Measurements from ENCODE around the gene ERF.
A peak's percentile ranks its signal among the peaks of the same experiment; 100 is the strongest.
"Not testable (repeated sequence)": the region's sequence is repeated elsewhere in the genome, so short reads cannot be mapped to it uniquely, and the experiment has no call there.

ERF gene

DNA sequence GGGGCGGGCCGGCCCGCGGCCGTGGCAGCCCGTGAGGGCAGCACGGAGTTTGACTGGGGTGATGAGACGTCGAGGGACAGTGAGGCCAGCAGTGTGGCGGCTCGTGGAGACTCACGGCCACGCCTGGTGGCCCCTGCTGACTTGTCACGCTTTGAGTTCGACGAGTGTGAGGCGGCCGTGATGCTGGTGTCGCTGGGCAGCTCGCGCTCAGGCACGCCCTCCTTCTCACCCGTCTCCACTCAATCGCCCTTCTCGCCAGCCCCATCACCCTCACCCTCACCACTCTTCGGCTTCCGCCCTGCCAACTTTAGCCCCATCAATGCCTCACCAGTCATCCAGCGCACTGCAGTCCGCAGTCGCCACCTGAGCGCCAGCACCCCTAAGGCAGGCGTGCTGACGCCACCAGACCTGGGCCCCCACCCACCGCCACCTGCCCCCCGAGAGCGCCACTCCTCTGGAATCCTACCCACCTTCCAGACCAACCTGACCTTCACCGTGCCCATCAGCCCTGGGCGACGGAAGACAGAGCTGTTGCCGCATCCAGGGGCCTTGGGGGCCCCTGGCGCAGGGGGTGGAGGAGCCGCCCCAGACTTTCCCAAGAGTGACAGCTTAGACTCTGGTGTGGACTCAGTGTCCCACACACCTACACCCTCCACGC, 18.6 kb upstream of the ERF start:
- no peak for DNase-seq

- no peak for DNase-seq
Measured at GRCh38 chr19:42272989-42273406, 18.1 kb upstream of the ERF start.

GRCh38 chr19:42272535-42272897, 17.6 kb upstream of the ERF start:
- no peak for DNase-seq

DNA sequence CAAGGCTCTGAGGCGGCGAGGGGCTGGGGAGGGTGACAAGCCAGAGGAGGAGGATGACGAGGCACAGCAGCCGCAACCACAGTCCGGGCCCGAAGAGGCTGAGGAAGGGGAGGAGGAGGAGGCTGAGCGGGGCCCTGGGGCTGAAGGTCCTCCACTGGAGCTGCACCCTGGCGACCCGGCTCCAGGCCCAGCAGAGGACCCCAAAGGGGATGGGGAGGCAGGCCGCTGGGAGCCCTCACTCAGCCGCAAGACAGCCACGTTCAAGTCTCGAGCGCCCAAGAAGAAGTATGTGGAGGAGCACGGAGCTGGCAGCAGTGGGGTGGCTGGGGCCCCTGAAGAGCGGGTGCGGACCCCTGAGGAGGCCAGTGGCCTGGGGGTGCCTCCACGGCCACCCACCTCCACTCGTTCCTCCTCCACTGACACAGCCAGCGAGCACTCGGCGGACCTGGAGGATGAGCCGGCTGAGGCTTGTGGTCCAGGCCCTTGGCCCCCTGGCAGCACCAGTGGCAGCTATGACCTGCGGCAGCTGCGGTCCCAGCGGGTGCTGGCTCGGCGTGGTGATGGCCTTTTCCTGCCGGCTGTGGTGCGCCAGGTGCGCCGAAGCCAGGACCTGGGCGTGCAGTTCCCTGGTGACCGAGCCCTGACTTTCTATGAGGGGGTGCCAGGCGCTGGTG, 17.1 kb upstream of the ERF start:
- no peak for DNase-seq

- DNase-seq = no peak
Measured at GRCh38 chr19:42271045-42271419, 16.1 kb upstream of the ERF start.

- DNase-seq = no peak
Measured at GRCh38 chr19:42270346-42271044, 15.6 kb upstream of the ERF start.

- no peak for DNase-seq
Measured at GRCh38 chr19:42269478-42270345, 14.8 kb upstream of the ERF start.

DNA sequence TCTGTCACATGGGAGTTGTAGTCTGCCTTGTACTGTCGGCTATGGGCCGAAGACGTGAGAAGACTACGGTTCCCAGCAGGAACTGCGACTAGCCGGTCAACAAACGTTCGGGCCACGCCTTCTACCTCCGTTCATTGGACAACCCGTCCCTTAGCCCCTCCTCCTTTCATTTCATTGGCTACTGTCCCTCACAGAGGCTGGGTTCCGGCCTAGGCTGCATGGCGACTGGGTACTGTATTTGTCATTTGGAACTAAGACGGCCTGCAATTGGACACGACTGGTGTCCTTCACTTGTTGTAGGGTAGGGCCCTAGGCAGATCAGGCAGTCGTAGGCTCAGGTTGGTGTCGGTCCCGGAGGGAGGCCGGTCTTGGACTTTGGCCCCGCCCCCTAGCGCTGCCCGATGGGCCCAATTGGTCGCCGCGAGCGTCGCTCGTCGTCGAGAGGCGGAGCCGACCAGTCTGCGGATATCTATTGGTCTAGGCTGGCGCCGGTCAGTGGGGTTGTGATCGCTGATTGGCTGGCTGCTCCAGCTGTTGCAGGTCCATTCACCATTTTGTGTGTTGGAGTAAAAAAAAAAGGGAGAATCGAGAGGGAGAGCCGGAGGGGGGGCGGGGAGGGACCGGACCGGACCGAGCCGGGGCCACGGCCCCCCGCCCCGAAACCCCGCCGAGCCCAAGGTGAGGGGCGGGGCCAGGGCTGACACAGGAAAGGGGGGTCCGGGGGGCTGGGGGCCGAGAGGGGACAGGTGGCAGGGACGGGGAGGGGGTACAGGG, 14.0 kb upstream of the ERF start, which contains the start of gene CIC:
Gene CIC, plus strand, starts transcription at position 549 of the 774 bp plus-strand sequence. CDS start 2,532 bp downstream, outside the sequence.
- DNase-seq = peak; percentile 99

DNA sequence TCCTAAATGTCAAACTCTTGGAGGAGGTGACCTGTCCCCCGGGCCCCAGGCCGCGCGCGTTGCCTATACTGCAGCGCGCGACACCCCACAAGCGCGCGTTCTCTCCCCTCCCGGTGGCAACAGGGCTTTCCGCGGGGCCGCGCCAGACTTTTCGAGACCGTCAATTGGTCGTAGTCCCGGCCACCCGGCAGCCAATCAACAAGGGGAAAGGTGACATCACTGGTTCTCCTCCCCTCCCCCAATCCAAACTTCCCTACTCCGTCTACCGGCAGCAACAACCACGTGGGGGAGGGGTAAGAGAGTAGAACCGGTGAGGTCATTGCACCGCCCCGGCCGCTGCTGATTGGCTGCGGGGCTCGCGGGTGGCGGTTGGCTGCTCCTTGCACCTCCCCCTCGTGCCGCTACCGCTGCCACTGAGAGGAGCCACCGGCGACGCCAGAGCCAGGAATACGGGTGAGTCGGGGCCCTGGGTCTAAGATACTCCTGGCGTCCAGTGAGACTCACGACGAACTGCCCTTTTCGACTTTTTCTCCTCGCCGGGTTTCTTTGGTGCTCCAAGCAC, 13.3 kb upstream of the ERF start:
- DNase-seq = peak; percentile 97

DNA sequence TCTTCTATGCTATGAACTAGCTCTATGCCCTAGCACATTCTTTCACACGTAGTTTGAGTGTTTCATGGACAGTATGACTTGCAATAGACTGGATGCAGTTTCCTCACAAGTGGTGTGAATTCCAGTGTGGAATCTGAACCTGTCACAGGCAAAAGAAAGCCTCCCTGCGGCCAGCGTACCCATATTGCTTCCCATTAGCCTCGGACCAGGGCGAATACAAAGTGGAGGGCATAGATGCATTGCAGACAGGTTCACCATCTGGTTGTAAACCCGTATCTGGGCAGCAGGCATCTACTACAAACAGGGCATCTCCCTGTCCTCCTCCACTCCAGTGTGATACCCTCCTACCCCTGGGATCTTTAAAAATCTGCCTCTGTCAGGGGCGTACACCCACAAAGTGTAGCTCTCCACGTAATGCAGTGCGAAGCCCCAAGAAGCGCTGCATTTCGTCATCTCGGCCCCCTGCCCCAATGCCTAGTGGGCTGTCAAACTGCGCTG, 12.8 kb upstream of the ERF start:
- DNase-seq = no peak

DNA sequence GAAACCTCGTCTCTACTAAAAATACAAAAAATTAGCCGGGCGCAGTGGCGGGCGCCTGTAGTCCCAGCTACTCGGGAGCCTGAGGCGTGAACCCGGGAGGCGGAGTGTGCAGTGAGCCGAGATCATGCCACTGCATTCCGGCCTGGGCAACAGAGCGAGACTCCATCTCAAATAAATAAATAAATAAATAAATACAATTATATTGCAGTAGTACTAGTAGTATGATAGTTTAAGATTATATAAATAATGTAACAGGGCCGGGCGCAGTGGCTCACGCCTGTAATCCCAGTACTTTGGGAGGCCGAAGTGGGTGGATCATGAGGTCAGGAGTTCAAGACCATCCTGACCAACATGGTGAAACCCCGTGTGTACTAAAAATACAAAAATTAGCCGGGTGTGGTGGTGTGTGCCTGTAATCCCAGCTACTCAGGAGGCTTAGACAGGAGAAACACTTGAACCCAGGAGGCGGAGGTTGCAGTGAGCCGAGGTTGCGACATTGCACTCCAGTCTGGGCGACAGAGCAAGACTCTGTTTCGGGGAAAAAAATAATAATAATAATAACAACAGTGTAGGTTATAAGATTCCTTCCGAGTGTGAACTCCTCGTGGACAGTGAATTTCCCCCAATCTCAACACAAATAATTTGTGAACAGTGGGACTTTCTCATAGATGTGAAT, 12.1 kb upstream of the ERF start:
- DNase-seq = not testable (repeated sequence)

DNA sequence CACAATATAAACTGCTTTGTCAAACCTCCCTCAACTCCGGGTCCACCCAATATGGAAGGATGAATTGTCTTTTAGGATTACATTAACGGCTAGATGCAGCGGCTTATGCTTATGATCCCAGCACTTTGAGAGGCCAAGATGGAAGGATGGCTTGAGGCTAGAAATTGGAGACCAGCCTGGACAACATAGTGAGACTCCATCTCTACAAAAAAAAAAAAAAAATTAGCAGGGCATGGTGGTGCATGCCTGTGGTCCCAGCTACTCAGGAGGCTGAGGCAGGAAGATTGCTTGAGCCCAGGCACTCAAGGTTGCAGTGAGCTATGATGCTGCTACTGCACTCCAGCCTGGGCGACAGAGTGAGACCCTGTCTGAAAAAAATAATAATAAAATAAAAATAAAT, 11.2 kb upstream of the ERF start:
- DNase-seq = not testable (repeated sequence)

DNA sequence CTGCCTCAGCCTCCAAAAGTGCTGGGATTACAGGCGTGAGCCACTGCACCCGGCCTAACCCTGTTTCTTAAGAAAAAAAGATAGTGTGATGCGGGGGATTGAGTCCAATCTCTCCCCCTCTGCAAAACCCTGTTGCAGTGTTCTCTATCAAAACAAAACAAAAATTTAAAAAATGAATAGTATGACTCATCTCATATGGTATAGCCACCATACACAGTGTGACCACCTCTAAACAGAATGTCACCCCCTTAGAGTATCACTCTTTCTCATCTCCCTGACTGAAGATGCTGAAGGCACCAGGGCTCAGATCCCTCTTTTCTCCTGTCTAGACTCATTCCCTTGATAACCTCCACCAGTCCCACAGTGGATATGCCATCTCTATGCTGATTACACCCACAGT, 6.8 kb upstream of the ERF start:
- DNase-seq = no peak

- DNase-seq = not testable (repeated sequence)
Measured at GRCh38 chr19:42257842-42258241, 2.9 kb upstream of the ERF start.

- no peak for DNase-seq
Measured at GRCh38 chr19:42255766-42256745, 1.1 kb upstream of the ERF start.

- DNase-seq = no peak
Measured at GRCh38 chr19:42254089-42254849, 659 bp downstream of the ERF start.

DNA sequence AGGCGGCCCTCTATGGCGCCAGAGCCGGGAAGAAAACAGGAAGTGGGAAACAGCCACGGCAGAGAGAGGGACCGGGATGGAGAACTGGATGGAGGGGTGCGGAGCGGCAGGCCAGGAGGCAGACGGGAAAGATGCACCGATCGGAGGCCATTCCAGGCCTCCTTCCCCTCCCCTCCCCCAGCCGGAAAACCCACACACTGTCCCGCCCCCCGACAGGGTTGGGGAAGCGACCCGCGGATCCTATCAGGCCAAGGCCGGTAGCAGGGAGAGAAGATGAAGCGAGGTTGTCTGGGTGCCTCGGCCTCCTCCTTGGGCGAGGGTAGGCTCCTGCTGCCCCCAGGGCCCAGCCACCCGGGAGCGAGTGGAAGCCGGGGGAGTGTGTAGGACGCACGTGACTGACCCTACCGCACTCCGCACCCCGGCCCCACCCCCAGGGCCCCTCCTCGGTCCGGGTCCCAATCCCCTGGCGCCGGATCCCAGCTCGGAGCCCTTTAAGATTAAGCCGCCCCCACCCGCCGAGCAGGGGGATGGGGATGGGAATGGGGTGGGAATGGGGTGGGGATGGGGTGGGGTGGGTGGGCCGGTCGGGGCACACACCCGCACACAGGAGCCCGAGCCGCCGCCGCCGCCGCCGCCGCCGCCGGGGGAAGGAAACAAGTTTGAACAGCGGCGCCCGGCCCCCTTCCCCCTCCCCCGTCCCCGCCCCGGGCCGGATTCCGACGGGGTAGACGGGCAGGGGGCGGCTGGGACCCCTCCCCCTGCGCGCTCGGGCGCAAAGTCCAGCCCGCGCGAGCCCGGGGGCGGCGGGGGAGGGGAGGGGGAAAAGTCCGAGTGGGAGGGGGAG, 1.5 kb downstream of the ERF start:
- no peak for DNase-seq

All from NCI-H1417 treated with DMSO at 0.1 percent for 48 hours (cell line).